SIG-M5 treated with dmso at 0.1 percent for 504 hours (cell line): ENCODE results near the gene INPP4B.
"Not testable (repeated sequence)": the region's sequence is repeated elsewhere in the genome, so short reads cannot be mapped to it uniquely, and the experiment has no call there.

ENCODE experiments used
- DNase-seq: peaks from one replicate; lab custom pipeline; 2025; ENCODE audit not compliant: unreplicated experiment; lab: John Stamatoyannopoulos, UW

INPP4B gene

DNA sequence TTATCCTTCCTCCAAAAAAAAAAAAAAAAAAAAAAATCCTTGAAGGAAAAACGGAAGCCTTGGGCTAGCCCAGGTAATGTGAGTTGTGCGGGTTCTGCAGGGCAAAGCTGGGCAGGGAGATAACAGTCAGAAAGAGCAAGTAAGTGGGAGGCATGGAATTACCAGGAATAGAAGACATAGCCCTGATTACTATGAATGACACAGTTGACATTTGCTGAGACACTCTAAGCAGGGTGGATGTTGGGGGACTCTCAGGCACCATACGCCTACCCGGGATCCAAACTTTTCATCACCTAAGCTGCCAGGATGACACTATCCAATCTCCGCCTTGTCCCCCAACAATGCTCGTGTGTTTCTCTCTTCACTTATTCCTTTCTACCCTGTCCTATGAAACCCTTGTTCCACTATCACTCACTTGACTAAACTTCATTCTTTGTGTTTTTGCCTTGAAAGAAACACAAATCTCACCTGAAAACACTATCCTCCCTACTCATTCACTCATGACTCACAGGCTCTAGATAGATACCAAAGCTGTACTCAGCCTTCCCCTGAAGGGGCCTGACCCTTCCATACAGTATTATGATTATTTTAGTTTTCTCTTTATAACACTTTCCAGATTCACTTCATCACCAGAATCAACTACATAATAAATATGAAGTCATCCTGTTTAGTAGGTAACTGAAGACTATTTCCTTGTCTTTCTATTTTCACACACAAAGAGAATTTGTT lies 158.4 kb downstream of the INPP4B start:
- no peak for DNase-seq

DNA sequence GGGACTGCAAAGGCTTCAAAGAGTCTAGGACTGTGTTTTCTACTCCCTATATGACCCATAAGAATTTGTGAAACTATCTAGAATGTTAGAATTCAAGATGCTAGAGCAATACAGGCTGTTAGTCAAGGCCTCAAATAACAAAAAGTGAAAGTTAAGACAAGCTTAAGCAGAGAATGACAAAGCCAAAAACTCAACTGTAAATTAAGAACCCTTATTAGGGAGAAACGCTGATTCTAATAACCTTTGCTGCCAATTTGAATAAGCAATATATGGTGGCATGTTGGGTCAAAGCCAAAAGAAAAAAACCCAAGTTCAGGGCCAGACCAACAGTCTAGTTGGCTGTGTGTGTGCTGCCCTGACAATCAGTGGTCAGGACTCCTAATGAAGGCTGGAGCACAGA lies 160.0 kb downstream of the INPP4B start:
- DNase-seq: no peak

DNA sequence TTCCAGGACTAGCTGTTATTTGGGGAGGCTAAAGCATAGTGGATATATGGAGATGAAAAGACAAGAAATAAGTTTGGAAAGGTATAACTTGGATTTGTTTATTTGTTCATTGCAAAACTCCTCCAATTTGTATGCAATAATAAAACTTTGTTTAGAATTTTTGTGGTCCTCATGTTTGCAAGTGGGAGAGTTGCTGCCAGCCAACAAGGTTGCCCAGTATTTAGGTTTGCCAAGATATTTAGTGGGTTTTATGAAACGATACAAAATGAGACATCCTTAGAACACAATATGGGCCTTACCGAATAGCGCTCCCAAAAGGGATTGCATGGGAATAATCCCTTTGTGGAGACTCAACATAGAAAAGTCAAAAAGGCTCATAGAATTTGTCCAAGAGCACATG lies 162.1 kb downstream of the INPP4B start:
- no peak for DNase-seq

DNA sequence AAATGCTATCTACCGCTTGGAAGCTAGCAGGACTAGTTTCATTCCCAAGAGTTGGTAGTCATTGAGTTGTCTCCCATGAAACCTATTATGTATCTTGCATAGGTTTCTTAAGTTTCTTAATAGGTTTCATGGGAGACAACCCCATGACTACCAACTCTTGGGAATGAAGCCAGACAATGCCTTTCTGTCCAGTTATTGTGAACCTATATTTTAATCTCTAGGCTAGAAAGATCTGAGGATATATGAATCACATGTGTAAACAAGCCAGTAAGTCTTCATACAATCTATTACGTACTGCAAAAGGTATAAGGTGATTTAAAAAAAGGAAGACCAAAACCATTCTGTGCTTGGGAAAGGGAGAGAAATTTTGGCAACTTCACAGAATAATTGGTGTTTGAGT lies 162.6 kb downstream of the INPP4B start:
- no peak for DNase-seq

GRCh38 chr4:142671516-142671915 lies 174.6 kb downstream of the INPP4B start:
- no peak for DNase-seq

DNA sequence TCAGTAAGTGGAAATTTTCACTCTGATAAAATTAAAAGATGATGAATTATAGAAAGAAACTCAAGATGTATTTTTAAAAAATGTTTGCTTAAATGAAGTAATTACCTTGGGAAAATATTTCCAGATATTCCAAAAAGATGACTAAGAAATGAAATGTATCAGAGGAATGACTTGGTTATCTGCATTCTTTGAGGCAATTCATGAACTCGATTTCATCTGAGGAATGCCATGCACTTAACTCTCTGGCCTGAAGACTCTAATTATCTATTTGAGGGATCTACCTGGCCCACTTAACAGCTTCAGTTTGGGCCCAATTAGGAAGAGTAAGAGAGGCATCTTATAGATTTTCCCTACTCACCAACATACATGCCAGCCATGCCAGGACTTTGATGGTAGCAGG lies 182.3 kb downstream of the INPP4B start:
- DNase-seq: no peak

- DNase-seq: no peak
These were observed 185.4 kb downstream of the INPP4B start for GRCh38 chr4:142660728-142661127.

DNA sequence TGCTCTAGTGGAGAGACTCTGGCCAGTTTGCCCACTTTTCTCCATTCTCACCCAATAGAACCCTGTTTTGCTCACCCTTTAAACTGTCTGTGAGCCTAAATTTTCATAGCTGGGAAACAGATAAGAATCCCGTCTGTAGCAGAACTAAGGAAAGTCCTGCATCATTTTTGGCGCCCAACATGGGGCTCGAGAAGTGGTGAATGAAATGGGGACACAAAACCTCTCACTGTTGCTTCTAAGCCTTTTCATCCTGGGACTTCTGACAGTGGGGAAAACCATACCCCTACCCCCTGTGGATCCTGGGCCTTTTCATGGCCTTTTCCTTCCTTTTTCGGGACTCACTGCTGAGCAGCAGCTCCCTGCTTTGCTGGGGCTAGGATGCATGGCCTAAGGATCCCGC lies 189.9 kb downstream of the INPP4B start:
- DNase-seq: no peak

DNA sequence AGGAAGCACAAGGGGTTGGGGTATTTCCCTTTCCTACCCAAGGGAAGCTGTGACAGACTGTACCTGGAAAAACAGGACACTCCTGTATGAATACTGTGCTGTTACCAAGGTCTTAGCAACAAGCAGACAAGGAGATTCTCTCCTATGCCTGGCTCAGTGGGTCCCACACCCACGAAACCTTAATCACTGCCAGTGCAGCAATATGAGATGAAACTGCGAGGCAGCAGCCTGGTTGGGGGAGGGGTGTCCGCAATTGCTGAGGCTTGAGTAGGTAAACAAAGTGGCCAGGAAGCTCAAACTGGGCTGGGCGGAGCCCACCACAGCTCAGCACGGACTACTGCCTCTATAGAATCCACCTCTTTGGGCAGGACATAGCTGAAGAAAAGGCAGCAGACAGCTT lies 197.7 kb downstream of the INPP4B start:
- DNase-seq: no peak

- peak; percentile 1 for DNase-seq
These were observed 200.5 kb downstream of the INPP4B start for GRCh38 chr4:142645475-142646108.

- not testable (repeated sequence) for DNase-seq
These were observed 201.5 kb downstream of the INPP4B start for GRCh38 chr4:142644628-142645027.

GRCh38 chr4:142637614-142638013 lies 208.5 kb downstream of the INPP4B start:
- no peak for DNase-seq

GRCh38 chr4:142631836-142632235 lies 214.3 kb downstream of the INPP4B start:
- DNase-seq: no peak

DNA sequence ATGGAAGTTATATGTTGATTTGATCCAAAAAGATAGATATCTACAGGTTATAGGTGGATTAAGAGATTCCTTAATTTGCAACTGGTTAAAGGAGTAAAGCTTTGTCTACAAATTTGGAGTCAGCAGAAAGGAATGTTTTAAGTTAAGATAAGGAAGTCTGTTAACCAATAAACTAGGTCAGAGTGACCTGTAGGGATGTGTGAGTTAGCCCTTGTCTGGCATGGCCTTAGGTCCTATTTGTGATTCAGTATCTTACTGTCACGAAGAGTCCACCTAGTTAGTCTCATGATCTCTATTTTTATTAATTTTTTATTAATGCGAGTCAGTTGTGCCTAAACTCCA lies 230.8 kb downstream of the INPP4B start:
- DNase-seq: peak; percentile 21

DNA sequence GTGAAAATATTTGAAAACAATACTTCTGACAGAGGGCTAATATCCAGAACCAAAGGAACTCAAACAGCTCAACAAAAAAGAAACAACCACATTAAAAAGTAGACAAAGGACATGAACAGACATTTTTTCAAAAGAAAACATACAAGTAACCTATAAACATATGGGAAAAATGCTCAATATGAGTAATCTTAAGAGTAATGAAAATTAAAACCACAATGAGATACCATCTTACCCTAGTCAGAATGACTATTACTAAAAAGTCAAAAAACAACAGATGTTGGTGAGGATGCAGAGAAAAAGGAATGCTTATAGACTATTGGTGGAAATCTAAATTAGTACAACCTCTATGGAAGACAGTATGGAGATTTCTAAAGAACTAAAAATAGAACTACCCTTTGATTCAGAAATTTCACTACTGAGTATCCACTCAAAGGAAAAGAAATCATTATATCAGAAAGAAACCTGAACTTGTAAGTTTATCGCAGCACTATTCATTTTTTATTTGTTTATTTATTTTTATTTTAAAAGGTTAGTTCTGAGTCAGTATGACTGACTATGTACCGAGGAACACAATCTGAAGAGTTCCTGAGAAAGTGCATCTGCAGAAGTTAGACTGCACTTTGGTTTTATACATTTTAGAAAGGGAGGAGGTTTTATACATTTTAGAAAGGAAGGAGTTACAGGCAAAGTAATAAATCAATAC lies 231.3 kb downstream of the INPP4B start:
- no peak for DNase-seq

GRCh38 chr4:142607976-142608375 lies 238.1 kb downstream of the INPP4B start:
- no peak for DNase-seq

DNA sequence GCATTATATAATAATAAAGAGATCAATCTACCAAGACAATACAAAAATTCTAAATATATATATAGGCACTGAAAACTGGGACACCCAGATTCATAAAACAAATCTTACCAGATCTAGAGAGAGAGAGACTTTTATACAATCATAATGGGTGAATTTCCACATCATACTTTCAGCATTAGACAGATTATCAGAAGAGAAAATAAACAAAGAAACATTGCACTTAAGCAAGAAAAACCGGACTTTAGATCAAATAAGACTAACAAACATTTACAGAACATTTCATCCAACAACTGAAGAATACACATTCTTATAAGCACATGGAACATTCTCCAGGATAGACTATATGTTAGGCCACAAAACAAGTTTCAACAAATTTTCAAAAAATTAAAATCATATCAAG lies 245.1 kb downstream of the INPP4B start:
- DNase-seq: peak; percentile 31

GRCh38 chr4:142598132-142598531 lies 248.0 kb downstream of the INPP4B start:
- DNase-seq: no peak

DNA sequence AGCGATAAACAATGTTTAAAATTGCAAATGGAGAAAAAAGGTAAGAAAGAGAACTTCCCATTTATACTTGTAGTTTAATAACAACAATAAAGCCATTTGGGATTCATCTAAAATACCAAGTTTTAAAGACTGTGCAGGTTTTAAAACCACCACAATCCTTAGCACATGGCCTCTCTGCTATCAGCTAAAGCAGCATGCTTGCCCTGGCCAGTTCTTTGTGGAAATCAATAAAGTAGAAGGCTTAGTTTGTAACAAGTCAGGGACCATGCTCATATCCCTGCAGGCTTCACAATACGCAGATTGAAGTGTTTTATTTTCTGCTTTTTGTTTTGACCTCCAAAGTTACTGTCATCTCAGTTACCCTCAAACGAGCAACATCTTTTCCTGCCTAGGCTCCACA lies 249.5 kb downstream of the INPP4B start:
- DNase-seq: no peak

GRCh38 chr4:142596121-142596520 lies 250.0 kb downstream of the INPP4B start:
- DNase-seq: no peak

- DNase-seq: no peak
These were observed 250.8 kb downstream of the INPP4B start for GRCh38 chr4:142595222-142595871.

- no peak for DNase-seq
These were observed 260.7 kb downstream of the INPP4B start for GRCh38 chr4:142585411-142585810.
